ENCODE results near the gene TLE5.

- no peak for TF ChIP-seq POLR2A (IDR thresholded peaks at IDR 0.05; ENCODE audit: low read depth, low read length)
- TF ChIP-seq, protein P1, sequence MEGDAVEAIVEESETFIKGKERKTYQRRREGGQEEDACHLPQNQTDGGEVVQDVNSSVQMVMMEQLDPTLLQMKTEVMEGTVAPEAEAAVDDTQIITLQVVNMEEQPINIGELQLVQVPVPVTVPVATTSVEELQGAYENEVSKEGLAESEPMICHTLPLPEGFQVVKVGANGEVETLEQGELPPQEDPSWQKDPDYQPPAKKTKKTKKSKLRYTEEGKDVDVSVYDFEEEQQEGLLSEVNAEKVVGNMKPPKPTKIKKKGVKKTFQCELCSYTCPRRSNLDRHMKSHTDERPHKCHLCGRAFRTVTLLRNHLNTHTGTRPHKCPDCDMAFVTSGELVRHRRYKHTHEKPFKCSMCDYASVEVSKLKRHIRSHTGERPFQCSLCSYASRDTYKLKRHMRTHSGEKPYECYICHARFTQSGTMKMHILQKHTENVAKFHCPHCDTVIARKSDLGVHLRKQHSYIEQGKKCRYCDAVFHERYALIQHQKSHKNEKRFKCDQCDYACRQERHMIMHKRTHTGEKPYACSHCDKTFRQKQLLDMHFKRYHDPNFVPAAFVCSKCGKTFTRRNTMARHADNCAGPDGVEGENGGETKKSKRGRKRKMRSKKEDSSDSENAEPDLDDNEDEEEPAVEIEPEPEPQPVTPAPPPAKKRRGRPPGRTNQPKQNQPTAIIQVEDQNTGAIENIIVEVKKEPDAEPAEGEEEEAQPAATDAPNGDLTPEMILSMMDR (IDR thresholded peaks at IDR 0.05; ENCODE audit: extremely low read depth in 1 of 2, insufficient read depth in 1 of 2, low read depth in 1 of 2, low read length in 2 of 2) = no peak
- no peak for TF ChIP-seq POLR2AphosphoS5 (IDR thresholded peaks at IDR 0.05; ENCODE audit: insufficient read depth, low read depth, low read length)
- no peak for TF ChIP-seq FOS (IDR thresholded peaks at IDR 0.05; ENCODE audit: borderline replicate concordance, insufficient read depth, low read length)
- TF ChIP-seq JUN (IDR thresholded peaks at IDR 0.05; ENCODE audit: borderline replicate concordance, insufficient read depth, insufficient read length, low read depth) = no peak
These were observed 5.7 kb downstream of the TLE5 start for GRCh38 chr19:3056417-3057088.

Measured in endothelial cell of umbilical vein (primary cell).